Activated CD8-positive, alpha-beta memory T cell treated with anti-CD3 and anti-CD28 coated beads, Interleukin-2, amount 50 U/mL, for 4 hours (primary cell): ENCODE results near the gene KLHL18.
"Not testable (repeated sequence)": the region's sequence is repeated elsewhere in the genome, so short reads cannot be mapped to it uniquely, and the experiment has no call there.

ENCODE experiments used
- DNase-seq: peaks from one replicate; pipeline ENCODE4 v3.0.0-alpha.2; 2020

KLHL18 gene

GRCh38 chr3:47315069-47315647 lies 32.4 kb downstream of the KLHL18 start:
- no peak for DNase-seq

GRCh38 chr3:47316151-47316550 lies 33.4 kb downstream of the KLHL18 start:
- DNase-seq, result not testable (repeated sequence)

DNA sequence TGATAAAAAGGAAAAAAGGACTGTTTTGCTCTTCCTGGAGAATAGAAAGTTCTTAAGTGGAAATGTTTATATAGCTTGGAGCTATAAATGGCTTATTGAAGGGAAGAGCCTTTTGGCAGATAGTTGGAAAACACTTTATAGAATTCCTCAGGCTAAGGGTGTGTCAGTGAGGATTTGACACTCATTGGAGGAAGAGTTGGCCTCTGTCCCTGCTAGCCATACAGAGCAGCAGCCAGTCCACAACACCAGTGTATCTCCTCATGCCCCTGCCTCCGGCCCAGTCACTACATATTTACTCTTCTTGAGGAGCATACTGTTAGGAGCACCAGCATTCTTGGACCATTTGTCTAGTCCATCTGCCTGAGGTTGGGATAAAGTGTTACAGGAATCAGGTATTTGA lies 36.2 kb downstream of the KLHL18 start:
- DNase-seq, result no peak

DNA sequence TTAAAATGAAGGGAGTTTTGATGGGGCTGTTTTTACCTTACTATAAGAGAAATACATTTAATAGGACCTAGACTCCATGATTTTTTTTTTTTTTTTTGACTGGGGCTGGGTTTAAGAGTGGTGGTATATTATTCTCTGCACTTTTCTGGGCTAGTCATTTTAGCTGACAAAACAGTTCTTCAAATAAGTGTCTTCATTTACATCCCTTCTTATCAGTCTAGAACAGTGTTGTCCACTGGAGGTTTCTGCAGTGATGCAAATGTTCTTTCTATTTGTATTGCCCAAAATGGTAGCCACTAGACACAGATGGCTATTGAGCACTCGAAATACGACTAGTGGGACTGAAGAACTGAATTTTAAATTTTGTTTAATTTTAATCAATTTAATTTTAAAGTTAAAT lies 37.2 kb downstream of the KLHL18 start:
- DNase-seq, result no peak

DNA sequence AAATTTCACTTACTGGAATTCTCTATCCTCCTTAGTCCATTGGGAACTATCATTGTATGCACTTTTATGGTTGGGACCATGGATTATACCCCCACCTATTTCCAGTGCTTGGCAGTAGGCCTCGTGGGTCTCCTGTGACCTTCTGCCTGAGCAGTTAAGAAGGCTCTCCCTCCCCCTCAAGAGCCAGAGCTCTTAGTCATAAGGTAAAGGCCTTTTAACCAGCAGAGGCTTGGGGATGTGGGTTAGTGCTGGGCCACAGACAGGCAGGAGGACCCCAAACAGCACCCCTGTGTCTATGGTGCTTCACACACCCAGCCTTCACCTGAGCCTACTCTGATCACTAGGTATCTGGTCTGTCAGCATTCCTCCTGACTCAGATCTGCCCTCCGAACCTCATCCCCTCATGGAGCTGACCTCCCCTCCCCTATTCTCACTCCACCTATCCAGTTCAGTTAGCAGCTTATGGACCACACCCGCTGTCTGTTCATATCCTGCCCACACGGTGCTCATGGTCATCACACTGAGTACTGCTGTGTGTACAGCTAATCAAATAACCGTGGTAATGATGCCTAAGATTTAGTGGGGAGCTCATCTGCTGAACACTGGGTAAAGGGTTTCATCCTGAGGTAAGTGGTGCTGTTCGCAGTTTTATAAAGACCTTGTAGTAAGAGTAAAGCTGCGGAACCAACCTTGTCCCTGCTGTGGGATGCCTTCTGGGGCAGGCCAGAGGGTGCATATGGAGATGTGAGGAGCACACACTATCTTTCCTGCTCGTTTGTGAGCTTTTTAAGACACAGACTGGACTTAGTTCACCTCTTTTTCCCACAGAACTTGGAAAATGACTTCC lies 40.9 kb downstream of the KLHL18 start:
- no peak for DNase-seq

DNA sequence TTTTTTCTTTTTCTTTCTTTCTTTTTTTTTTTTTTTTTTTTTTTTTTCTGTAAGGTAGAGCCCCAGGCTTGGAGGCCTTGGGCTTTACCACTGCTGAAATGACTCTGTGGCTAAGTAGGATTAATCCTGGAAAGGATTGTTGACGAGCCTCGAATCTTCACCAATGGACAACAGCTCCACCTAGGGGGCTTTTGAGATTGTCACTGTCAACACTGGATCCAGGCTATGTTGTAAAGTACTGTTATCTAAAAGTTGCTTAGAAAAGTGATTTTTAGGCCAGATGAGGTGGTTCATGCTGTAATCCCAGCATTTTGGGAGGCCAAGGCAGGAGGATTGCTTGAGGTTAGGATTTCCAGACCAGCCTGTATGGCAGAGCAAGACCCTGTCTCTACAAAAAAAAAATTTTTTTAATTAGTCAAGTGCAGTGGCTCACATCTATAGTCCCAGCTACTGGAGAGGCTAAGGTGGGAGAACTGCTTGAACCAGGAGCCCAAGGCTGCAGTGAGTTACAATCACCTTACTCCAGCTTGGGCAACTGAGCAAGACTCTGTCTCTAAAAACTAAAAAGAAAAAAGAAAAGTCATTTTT lies 41.6 kb downstream of the KLHL18 start:
- DNase-seq, result peak; percentile 50

DNA sequence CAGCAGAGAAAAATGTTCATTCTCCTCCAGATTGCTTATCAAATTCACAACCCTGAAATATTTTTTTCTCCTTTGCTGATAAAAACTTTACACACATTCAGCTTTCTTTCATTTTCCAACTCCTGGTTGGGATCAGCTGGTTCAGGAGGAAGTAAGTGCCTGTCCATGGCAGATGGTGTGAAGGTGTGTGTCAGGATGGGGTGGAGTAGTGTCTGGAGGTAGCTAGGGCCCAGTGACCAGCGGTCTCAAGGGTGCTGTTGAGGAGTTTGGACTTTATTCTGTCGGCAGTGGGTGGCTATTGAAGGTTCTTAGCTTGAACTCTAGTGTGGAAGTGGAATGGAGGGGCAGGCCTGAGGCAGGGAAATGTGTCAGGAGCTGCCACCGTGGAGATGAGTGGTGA lies 51.2 kb downstream of the KLHL18 start:
- DNase-seq, result no peak

DNA sequence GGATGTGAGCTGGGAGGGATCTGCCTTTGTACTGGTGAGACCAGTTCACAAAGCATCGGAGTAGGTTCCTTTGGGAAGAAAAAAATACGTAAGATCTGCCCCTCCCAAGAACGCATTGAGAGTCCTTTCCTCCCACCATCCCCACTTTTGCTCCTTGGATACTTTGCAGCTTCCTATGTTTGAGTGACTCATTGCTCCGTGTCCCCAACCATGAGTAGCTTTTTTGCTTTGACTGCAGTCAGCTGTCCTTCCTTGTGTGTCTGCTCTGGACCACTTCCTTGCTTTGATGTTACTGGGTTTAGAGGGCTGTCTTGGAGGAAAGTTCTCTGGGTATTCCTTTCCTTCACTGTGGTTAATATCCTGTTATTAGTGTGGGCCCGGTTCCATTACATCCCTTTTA lies 54.9 kb downstream of the KLHL18 start:
- DNase-seq, result no peak

DNA sequence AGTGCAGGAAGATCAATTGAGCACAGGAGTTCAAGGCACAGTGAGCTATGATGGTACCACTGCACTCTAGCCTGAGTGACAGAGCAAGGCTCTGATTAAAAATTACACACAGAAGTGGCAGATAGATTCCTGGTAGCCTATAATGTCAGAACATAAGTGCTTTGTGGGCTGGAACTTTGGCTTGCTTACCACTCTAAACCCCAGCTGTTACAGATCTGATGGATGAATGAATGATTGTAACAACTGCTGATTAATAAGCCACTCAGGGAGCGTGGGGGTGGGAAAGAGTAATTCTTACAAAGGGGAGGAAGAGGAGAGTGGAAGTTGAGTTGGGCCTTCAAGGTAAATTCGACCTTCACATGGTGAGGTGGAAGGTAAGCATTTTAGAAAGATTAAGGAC lies 57.2 kb downstream of the KLHL18 start:
- DNase-seq, result no peak

DNA sequence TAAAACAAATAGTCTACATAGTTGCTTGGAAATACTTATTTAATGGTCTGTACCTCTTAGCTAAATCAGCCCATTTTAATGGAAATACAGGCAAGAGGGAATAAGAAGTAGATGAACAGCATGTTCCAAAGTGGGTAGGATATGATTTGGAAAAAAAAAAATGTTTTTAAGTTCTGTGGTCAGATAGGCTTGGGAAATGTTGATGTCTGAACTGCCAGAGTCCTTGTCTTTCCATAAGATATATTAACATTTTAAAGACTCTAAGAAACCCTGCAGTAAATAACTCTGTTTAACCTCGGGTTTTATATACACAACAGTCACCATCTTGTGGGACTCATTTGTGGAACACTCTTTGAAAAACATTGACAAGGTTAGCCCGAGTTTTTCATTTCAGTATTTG lies 58.1 kb downstream of the KLHL18 start:
- DNase-seq, result no peak

- no peak for DNase-seq
Observed at GRCh38 chr3:47342151-47342550, 59.4 kb downstream of the KLHL18 start.

DNA sequence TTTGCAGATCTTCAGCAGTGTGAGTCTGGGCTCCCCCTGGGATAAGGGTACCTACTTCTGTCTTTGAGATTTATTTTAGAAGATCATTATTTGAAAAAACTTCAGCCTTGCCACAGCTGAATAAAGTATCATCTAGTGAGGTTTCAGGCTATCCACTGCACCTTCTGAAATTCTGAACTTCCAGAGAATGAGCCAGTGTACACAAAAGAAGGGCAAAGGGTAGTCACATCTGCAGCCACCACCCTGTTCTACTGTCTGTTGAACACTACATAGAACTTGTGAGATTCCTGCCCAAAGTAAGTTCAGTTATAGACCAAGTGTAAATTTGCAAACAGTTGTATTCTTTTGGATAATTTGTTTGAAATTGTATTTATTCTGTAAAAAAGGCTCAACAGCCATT lies 60.1 kb downstream of the KLHL18 start:
- no peak for DNase-seq

DNA sequence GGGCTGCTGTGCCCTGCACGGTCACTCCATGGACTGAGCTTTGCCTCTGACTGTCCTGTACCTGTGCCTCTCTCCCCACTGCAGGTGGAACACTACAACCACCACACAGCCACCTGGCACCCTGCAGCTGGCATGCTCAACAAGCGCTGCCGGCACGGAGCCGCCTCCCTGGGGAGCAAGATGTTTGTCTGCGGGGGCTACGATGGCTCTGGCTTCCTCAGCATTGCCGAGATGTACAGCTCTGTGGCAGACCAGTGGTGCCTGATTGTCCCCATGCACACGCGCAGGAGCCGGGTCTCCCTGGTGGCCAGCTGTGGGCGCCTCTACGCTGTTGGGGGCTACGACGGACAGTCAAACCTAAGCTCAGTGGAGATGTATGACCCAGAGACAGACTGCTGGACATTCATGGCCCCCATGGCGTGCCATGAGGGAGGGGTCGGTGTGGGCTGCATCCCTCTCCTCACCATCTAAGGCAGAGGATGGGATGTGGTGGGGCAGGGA lies 60.8 kb downstream of the KLHL18 start:
- DNase-seq, result no peak

GRCh38 chr3:47344971-47345370 lies 62.2 kb downstream of the KLHL18 start:
- no peak for DNase-seq

- DNase-seq, result no peak
Observed at GRCh38 chr3:47347217-47347801, 64.6 kb downstream of the KLHL18 start.

GRCh38 chr3:47348411-47349154 lies 65.8 kb downstream of the KLHL18 start:
- no peak for DNase-seq

DNA sequence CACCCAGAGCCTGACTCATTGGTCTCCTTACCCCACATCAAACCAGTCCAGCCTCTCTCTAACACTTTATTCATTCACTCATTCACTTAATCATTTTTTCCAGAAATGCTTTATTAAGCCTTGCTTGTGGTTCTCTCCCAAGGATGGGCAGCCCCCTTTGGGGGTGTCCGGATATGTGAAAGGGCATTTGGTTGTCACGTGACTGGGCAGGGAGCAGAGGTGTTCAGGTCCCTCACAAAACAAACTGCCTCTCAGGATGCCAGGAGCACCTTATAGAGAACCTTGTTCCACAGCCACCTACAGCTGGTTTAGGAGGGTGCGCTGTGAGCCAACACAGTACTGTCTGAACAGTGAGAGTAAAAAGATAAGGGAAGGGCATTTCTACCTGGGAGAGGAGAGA lies 72.3 kb downstream of the KLHL18 start:
- no peak for DNase-seq

- DNase-seq, result no peak
Observed at GRCh38 chr3:47356201-47356600, 73.5 kb downstream of the KLHL18 start.

- no peak for DNase-seq
Observed at GRCh38 chr3:47359323-47359722, 76.6 kb downstream of the KLHL18 start.

GRCh38 chr3:47360110-47360517 lies 77.4 kb downstream of the KLHL18 start:
- DNase-seq, result not testable (repeated sequence)

GRCh38 chr3:47362701-47363100 lies 80.0 kb downstream of the KLHL18 start:
- no peak for DNase-seq

GRCh38 chr3:47365213-47366153 lies 82.7 kb downstream of the KLHL18 start:
- DNase-seq, result no peak
